NCI-H1105 (cell line): ENCODE results near the gene CAB39.

Experiments
- DNase-seq: peaks from one replicate; lab custom pipeline; 2025; lab: John Stamatoyannopoulos, UW

CAB39 gene

GRCh38 chr2:230863442-230864121 is 150.9 kb downstream of the CAB39 start:
- no peak for DNase-seq

DNA sequence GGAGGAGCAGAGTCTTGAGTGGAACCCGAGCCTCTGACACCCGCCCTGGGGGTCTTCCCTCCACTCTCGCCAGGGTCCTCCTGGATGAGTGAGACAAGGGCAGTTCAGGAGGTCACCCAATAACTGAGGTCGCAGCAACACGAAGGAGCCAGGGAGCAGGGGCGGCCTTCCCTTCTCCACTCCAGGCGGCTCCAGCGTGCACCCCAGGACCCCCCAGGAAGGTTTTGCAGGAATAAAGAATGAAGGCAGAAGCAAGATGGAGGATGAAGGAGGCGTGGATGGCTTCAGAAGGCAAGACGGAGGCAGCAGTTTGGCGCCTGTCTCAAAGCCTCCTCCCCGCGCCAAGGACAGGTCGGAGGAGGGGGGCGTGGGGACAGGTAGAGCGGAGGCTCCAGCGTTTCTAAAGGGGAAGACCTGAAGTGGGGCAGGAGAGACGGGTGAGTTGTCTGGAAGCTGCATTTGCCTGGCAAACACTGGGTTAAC is 151.5 kb downstream of the CAB39 start:
- DNase-seq: no peak

DNA sequence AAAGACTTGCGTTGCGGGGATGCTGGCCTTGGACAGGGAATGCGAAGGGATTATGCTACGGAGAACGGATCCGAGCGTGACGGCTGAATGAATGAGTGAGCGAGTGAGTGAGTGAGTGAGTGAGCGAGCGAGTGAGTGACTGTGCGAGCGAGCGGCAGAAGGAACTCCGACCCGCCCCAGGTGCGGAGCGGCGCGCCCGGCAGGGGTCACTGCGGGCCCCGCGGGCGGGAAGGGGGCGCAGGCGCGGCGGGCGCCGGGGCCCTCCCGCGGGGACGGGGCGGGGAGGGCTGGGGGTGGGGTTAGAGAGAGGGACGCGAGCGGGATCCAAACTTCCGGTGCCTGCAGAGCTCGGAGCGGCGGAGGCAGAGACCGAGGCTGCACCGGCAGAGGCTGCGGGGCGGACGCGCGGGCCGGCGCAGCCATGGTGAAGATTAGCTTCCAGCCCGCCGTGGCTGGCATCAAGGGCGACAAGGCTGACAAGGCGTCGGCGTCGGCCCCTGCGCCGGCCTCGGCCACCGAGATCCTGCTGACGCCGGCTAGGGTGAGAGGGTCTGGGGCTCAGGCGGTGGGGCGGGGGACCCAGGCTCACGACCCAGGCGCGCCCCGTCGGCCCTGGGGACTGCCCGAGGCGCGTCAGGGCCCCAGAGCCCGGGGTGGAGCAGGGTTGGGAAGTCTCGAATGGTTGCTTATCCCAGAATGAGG is 152.1 kb downstream of the CAB39 start, which contains the start of gene ITM2C:
Gene ITM2C, plus strand, starts transcription at position 338 of the 702 bp plus-strand sequence. Its CDS starts 84 bp downstream, at position 422.
- DNase-seq: peak; percentile 58

DNA sequence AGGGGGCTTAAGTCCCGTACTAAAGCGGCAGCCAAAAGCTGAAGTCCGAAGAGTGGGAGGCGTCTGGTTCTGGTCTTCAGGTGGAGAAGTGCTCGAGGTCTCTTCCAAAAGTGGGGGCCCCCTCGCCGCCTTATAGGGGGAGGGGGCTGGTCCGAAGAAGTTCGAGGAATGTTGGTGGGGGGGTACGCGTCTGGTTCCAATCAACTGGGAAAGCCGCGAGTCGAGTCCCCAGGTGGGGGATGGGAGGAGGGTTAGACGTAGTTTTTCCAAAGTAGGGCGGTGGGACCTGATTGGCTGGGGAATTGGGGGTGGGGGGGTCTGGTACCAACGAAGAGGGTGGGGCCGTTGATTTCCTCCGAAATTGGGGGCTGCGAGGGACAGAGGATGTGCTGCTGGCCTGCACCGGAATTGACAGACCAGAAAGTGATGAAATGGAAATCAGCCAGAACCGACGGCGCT is 152.7 kb downstream of the CAB39 start:
- no peak for DNase-seq

DNA sequence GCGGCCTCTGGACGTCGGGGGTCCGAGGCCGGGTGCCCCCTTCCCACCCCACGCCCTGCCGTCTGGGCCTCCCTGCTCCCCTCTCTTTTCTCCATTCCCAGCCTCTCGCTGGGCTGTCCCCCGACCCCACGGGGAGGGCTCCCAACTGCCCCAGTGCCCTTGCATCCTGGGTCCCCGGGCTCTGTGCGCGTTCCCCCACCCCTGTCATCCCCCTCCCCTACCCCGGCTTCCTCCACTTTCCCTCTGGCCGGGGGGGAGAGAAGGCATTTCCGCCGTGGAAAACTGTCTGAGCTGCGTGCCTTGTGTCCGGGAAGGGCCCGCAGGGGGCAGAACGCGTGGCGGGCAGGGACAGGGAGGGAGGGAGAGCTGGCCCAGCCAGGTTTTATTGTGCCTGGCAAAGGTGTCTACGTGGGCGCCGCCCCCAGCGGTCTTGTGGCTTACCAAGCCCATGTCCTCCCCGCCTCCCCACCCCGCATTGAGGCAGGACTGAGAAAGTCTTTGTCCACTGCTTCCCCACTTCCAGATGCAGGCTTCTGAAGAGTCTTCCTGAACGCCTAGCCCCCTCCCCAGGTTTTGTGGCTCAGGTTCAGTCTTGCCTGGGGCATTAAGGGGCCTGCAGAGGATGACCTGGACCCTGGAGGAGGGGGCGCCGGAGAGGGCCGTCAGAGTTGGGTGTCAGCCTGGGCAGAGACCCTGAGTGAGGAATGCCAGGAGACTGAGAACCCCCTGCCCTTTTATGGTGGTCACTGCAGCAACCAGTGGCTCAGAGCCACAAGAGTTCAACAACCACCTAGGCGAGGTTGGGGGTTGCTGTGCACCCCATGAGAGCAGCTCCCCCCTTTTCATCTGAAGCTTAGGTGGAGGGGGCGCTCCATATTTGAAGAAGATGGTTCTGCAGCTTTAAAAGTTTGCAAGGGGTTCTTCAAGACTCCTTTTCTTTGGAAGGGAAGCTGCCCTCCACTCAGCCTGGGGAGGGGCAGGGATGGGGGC is 153.4 kb downstream of the CAB39 start:
- DNase-seq: no peak

GRCh38 chr2:230866756-230867523 is 154.3 kb downstream of the CAB39 start:
- DNase-seq: peak; percentile 27

- DNase-seq: no peak
These were observed 155.7 kb downstream of the CAB39 start for GRCh38 chr2:230868161-230868946.

- DNase-seq: no peak
These were observed 156.6 kb downstream of the CAB39 start for GRCh38 chr2:230868947-230869913.

DNA sequence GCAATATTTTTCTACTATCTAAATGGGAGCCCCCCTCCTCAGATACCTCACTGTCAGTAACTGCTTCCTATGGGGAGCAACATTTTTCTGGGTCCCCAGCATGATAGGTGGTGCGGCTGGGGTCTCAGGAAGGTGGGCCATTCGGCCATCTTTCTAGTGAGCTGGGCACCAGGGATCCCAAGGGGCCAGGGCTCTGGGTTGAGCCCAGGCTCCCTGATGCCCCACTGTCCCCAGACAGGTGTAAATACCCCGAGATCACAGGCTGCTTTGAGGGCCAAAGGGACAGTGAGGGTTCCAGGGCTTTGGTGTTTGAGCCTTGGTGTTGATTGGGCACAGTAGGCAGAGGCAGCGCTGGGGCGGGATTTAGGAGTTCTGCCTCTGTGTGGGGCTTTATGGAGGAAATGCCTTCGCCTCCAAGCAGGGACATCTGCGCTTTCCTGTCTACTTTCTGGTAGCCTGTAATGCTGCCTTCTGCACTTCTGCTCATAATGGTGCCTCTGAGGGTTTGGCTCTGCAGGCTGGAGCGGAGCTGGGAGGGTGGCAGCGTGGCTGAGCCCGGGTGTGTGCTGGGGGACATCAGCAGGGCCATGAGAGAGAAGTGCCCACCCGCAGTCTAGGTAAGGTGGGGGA is 157.4 kb downstream of the CAB39 start:
- no peak for DNase-seq
